OCI-LY1 (cell line): Measurements from ENCODE around the gene CCDC40.

Experiments used
- CTCF ChIP-seq: fragments of 200-600 bp; sonication (generic), shearing (Covaris generic); IDR thresholded peaks from 2 replicates; pipeline ENCODE4 v1.5.1; 2017; ENCODE audit warnings: mild to moderate bottlenecking, antibody characterized with exemption, low read length, moderate library complexity, mixed read lengths
- EZH2 ChIP-seq: fragments of 200-600 bp; sonication (generic), shearing (Covaris generic); IDR thresholded peaks from 2 replicates; pipeline ENCODE4 v1.8.0; 2017; ENCODE audit warnings: borderline replicate concordance, mixed run types, mild to moderate bottlenecking, antibody characterized with exemption, low read length, moderate library complexity, mixed read lengths

GRCh38 chr17:80102664-80103448 is 66.4 kb downstream of the CCDC40 start:
- TF ChIP-seq CTCF, result no peak
- TF ChIP-seq EZH2, result no peak
